Erythroblast (primary cell): ENCODE data around the gene RHO.

Experiments
- DNase-seq, 2 experiments: peaks; one replicate each; lab custom pipeline; 2025; lab: John Stamatoyannopoulos, UW
- GATA1 ChIP-seq: IDR thresholded peaks from 2 replicates; pipeline ENCODE4 v1.6.1; 2011; ENCODE audit warnings: low read depth, mild to moderate bottlenecking, control low read depth, low read length, moderate library complexity
- POLR2A ChIP-seq: IDR thresholded peaks from 2 replicates; pipeline ENCODE4 v1.6.1; 2011; ENCODE audit warnings: mild to moderate bottlenecking, low read length

RHO gene

DNA sequence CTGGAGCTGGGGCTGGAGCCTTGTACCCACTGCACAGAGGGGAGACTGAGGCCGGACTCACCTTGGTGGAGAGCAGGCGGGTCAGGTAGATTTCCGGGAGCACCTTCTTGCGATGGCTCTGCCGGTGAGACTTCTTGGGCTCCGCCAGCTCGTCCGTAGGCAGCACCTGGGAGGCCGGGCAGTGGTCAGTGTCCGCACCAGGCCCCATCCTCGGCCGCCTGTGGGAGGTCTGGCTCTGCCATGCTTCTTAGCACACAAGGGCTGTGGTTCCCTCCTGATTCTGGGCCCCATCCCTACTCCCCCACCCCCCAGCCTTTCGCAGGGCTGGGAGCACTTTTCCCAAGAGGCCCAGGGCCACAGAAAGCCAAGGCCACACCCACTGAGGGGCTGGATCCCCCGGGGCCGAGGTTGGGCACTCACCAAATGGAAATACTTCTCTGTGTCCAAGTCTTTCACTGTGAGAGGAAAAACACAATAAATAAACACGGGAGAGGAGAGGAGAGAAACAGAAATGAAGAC, 31.9 kb downstream of the RHO start:
- no peak for DNase-seq
- TF ChIP-seq GATA1 = no peak
- TF ChIP-seq POLR2A = no peak

DNA sequence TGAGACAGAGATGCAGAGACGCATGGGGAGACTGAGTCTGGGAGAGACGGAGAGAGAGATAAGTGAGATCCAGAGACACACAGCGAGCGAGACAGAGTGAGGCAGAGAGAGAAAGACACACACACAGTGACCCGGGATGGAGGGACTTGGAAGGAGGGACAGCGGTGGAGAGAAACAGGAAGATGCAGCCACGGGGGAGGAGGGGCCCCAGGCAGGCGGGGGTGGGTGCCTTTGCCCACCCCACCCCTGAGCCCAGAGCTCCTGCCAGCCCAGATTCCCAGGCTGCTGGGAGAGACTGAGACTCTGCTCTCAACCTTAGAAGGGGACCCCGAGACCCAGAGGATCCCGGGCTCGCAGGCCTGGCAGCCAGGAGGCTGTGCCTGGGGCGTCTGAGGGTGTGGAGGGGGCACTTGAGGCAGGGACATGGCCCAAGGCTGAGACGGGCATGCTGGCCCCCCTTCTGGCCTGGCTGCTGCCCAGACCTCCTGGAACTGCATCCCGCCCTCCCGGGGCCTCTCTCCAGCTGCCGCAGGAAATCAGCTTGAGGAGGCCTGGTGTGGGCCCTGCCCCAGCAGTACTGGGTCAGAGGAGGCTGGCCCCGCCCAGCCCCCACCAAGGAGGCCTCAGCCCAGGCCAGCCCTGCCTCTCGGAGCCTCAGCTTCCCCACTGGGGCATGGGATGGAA, 32.6 kb downstream of the RHO start:
- DNase-seq = no peak
- TF ChIP-seq POLR2A = no peak
- no peak for TF ChIP-seq GATA1

GRCh38 chr3:129561619-129562248, 33.3 kb downstream of the RHO start:
- DNase-seq = no peak
- no peak for TF ChIP-seq POLR2A
- TF ChIP-seq GATA1 = no peak

GRCh38 chr3:129562803-129563202, 34.4 kb downstream of the RHO start:
- no peak for TF ChIP-seq GATA1
- no peak for TF ChIP-seq POLR2A
- no peak for DNase-seq

GRCh38 chr3:129563332-129563731, 34.9 kb downstream of the RHO start:
- TF ChIP-seq GATA1 = no peak
- no peak for TF ChIP-seq POLR2A
- DNase-seq = no peak

DNA sequence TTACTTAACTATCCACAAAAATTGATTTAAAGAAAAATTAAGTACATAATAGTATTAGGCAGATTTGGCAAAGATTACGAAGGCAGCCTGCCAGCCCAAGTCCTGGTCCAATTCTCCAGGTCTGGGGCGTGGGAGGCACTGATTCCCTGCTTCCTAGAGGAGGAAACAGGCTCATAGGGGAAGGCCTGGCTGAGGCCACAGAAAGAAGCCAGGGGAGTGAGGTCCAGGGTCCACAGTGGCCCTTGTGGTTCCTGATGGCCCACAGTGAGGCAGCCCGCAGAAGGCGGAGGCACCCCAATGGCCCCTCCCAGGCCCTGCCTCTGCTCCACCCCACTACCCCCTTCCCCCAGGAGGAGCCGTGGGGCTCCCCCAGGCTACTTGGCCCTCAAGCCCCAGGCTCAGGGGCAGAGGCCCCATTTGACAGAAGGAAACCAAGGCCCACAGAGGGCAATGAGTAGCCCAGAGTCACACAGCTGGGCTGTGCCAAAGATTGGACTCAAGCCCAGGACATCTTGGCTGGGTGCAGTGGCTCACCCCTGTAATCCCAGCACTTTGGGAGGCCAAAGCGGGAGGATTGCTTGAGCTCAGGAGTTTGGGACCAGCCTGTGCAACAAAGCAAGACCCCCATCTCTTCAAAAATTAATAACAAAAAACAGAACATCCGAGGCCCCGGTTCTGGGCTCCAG, 35.6 kb downstream of the RHO start:
- DNase-seq = no peak
- TF ChIP-seq POLR2A = no peak
- TF ChIP-seq GATA1 = no peak

DNA sequence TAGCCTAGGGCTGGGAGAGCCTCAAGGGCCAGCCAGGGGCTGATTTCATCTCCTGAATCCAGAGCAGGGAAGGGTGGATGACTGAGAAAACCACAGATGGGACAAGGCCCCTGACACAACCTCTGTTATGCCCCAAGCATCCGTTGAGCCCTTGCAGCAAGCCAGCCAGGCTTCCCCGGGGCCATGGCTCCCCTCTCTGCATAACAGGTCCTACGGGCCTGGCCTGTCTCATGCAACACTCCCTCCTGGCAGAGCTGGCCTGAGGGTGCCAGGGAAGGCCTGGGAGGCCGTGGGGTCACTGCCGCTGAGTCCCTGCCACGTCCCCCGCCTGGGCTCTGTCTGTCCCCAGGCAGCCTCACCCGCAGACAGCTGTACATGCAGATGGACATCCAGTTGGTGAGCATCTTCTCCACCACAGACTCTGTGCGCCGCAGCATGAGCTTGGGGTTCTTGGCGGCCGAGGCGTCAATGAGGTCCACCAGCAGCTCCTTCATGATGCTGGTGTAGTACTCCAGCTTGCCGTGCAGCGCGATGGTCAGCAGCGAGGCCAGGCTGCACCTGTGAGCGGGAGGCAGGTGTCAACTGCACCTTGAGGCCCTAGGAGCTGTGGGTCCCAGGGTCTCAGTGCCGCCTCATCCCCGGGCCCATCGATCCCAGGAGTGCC, 36.7 kb downstream of the RHO start:
- TF ChIP-seq GATA1 = no peak
- TF ChIP-seq POLR2A = no peak
- DNase-seq = no peak

- TF ChIP-seq GATA1 (no peak), POLR2A (no peak)
- no peak for DNase-seq
These were observed 37.5 kb downstream of the RHO start for GRCh38 chr3:129565902-129566301.

- TF ChIP-seq POLR2A (peak; percentile 11), GATA1 (no peak)
- no peak for DNase-seq
These were observed 38.8 kb downstream of the RHO start for GRCh38 chr3:129567176-129567705.

DNA sequence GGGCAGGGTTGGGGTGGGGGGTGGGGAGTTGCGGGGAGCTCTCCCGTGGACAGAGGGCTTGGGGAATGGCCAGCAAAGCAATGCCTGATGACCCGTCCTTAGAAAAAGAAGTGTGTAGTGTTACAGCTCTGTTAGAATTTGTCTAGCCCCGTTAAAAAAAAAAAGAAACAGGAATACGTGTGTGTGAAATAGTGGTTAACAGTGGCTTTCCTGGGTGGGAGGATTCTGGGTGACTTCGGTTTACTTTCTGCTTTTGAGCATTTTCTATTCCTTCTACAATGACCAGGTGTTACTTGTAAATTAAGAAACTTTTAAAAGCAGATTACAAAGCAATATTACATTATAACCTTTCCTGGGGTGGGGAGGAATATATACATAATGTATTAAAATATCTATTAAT, 39.5 kb downstream of the RHO start:
- DNase-seq = no peak
- no peak for TF ChIP-seq GATA1
- TF ChIP-seq POLR2A = no peak

- no peak for TF ChIP-seq POLR2A
- no peak for TF ChIP-seq GATA1
- DNase-seq = no peak
These were observed 41.4 kb downstream of the RHO start for GRCh38 chr3:129569856-129570255.

DNA sequence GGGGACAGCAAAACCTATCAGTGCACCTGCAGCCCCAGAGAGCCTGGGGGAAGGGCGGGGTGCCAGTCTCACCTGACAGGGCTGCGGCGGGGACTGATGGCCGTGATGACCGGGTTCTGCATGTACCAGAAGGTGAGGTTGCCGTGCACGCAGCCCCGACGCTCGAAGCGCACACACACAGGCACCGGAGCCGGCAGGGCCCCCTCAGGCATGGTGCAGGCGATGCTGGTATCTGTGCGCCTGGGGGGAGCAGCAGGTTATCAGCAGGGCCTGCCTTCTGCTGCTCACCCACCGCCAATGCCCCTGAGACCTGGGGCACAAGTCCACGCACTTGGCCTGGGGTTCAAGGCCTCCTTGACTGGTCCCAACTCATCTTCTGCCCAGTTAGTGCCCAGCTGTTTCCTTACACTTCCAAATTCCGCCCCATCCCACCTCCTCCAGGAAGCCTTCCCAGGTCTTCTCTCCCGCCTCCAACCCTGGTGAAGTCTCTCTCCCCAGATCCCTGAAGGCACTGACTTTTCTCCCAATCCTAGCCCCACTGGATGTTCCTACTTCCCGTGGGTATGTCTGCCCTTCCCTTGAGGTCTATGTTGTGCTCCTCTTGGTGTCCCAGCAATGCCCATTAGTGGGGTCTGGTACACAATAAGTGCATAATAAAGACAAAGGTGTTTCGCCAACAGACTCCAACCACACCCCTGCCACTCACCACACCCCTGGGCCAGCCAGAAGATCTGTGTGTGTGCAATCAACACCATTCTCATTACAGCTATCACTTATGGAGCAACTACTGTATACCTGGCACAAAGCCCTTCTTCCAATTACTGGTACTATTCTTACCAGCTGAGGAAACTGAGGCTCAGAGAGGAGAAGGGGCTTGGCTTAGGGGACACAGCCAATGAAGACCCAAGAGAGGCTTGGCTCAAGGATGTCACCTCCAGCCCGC, 43.4 kb downstream of the RHO start:
- no peak for TF ChIP-seq GATA1
- TF ChIP-seq POLR2A = no peak
- no peak for DNase-seq
